ENCODE measurements around the gene PLTP.

DNA sequence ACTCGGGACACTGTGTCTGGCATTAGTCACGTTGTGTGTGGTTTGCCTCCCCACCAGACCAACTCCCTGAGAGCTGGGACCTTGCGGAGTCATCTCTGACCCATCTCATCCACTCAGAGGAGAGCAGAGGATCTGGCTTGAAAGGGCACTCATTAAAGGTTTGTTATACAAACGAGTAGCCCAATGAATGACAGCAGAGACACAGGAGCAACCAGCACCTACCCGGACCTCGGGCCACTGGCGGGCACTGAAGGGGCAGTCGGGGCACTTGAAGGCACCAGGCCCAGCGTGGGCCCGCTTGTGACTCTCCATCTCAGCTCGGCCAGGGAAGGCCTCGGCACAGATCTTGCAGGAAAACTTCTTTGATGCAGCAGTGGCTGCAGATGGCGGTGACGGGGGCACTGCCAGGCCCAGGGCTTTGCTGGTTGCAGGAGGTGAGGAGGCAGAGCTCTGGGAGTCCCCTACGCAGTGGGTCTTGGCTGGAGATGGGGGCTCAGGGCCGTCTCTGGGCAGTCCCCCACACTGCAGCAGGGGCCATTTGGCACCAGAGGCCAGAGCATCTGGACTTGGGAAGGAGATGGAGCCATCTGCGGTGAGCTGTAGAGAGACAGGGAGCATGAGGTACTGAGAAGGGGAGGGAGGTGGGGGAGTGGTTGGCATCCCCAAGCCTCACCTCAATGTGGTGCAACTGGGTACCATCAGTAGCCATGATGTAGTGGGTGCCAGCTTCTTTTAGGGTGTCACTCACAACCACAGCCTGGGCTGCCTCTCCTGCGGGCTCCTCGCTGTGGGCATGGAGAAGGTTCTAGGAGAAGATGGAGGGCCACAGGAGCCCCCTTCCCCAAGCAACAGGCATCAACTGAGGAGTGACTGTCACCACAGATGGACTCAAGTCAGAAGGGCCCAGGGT, 40.2 kb upstream of the PLTP start:
- TF ChIP-seq, protein P1, sequence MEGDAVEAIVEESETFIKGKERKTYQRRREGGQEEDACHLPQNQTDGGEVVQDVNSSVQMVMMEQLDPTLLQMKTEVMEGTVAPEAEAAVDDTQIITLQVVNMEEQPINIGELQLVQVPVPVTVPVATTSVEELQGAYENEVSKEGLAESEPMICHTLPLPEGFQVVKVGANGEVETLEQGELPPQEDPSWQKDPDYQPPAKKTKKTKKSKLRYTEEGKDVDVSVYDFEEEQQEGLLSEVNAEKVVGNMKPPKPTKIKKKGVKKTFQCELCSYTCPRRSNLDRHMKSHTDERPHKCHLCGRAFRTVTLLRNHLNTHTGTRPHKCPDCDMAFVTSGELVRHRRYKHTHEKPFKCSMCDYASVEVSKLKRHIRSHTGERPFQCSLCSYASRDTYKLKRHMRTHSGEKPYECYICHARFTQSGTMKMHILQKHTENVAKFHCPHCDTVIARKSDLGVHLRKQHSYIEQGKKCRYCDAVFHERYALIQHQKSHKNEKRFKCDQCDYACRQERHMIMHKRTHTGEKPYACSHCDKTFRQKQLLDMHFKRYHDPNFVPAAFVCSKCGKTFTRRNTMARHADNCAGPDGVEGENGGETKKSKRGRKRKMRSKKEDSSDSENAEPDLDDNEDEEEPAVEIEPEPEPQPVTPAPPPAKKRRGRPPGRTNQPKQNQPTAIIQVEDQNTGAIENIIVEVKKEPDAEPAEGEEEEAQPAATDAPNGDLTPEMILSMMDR (IDR thresholded peaks at IDR 0.05), result no peak
- TF ChIP-seq POLR2AphosphoS5 (IDR thresholded peaks at IDR 0.05; ENCODE audit: insufficient read depth in 1 of 2, low read depth in 1 of 2), result no peak

Data from vagina (tissue), 2 donors.